CD4-positive, alpha-beta memory T cell (primary cell): ENCODE data around the gene KCNH1. TPM values are rescaled to one million over a fixed set of nuclear protein-coding genes. Genes with fewer than 3 reads are reported as not detected.

Experiments used
- CTCF ChIA-PET: fragments of 350-600 bp; sonication (Branson Sonifier 250); formaldehyde crosslinking; loops from one replicate; lab custom pipeline; 2021; ENCODE audit warnings: inconsistent platforms; ENCODE audit not compliant: partially characterized antibody; lab: Charles Lee
- POLR2A ChIA-PET: fragments of 350-600 bp; sonication (Branson Sonifier 250); formaldehyde crosslinking; loops from one replicate; lab custom pipeline; 2021; ENCODE audit not compliant: partially characterized antibody; lab: Charles Lee
- DNase-seq, 5 donors: peaks; one replicate each; pipeline versions ENCODE4 v3.0.0 to v3.0.0-alpha.2; 2020 to 2022; ENCODE audit warnings: mixed read lengths in 1 of 5
- H3K27ac ChIP-seq: one replicate; pipeline ENCODE4 v1.7.0; 2013; ENCODE audit warnings: low read depth, low read length
- H3K27me3 ChIP-seq: 2 replicates; pipeline ENCODE4 v1.7.0; 2013; ENCODE audit warnings: mild to moderate bottlenecking, low read length, moderate library complexity; ENCODE audit not compliant: insufficient read depth
- H3K36me3 ChIP-seq: 2 replicates; pipeline ENCODE4 v1.7.0; 2013; ENCODE audit warnings: mild to moderate bottlenecking, low read length, moderate library complexity; ENCODE audit not compliant: insufficient read depth
- H3K4me1 ChIP-seq: 2 replicates; pipeline ENCODE4 v1.7.0; 2013; ENCODE audit warnings: mild to moderate bottlenecking, low read length, moderate library complexity; ENCODE audit not compliant: insufficient read depth
- H3K4me3 ChIP-seq, 2 donors: one replicate each; pipeline ENCODE4 v1.7.0; 2013; ENCODE audit warnings: low read length in 2 of 2, mild to moderate bottlenecking in 1 of 2
- H3K9me3 ChIP-seq, 2 donors: one replicate each; pipeline ENCODE4 v1.7.0; 2013; ENCODE audit warnings: low read length in 2 of 2, control low read depth in 1 of 2; ENCODE audit not compliant: control insufficient read depth in 1 of 2
- H3K27ac Mint-ChIP-seq, 7 donors: one replicate each; pipeline ENCODE4 v1.8.0; 2020 to 2021; ENCODE audit warnings: mixed read lengths in 7 of 7, mild to moderate bottlenecking in 6 of 7, inconsistent platforms in 3 of 7, moderate library complexity in 3 of 7
- H3K27me3 Mint-ChIP-seq, 2 donors: one replicate each; pipeline ENCODE4 v1.8.0; 2020 to 2021; ENCODE audit warnings: mixed read lengths in 2 of 2
- H3K36me3 Mint-ChIP-seq, 2 donors: one replicate each; pipeline ENCODE4 v1.8.0; 2020 to 2021; ENCODE audit warnings: mixed read lengths in 2 of 2, inconsistent platforms in 1 of 2, mild to moderate bottlenecking in 1 of 2
- H3K4me1 Mint-ChIP-seq, 4 donors: one replicate each; pipeline ENCODE4 v1.8.0; 2020 to 2021; ENCODE audit warnings: mixed read lengths in 4 of 4, mild to moderate bottlenecking in 1 of 4
- H3K4me3 Mint-ChIP-seq, 8 donors: one replicate each; pipeline ENCODE4 v1.8.0; 2020 to 2021; ENCODE audit warnings: mixed read lengths in 8 of 8, mild to moderate bottlenecking in 7 of 8, moderate library complexity in 6 of 8, inconsistent platforms in 3 of 8
- H3K9me3 Mint-ChIP-seq, 8 donors: one replicate each; pipeline ENCODE4 v1.8.0; 2020 to 2021; ENCODE audit warnings: mixed read lengths in 8 of 8, mild to moderate bottlenecking in 5 of 8, inconsistent platforms in 3 of 8, moderate library complexity in 1 of 8
- intact Hi-C: fragments of 100-400 bp; cut with micrococcal nuclease; formaldehyde crosslinking; loops from one replicate; pipeline ENCODE4 v1.15.1; 2023
- polyA plus RNA-seq, 2 donors: library from polyadenylated mRNA; unstranded; fragments of 300-500 nt; fragmentation: Illumina TruSeq; gene quantifications; one replicate each; pipeline ENCODE4 v1.2.3, GENCODE V29; 2021
- total RNA-seq, 2 experiments: library from RNA; stranded (reverse); gene quantifications; one replicate each; pipeline ENCODE4 v1.2.3, GENCODE V29; 2021

Gene KCNH1
- total and polyA plus RNA-seq, 4 experiments from 2014 or later, result not detected

DNA sequence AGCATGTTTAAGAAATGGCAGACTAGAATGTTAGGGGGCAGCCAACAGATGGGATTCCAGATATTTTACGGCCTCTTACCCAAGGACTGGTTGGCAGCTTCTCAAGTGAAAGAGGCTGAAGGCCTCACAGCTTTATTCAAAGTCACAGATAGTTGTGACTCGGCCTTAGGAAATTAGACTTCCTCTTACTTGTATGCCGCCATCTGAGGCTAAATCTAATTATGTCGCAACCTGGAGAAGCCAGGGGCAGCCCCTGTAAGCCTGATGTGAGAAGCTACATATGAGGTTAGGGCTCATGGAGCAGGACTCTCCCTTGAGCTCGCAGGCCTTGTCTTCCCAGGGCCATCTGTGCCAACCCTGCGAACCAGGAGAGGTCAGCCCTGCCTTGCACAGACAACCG, 452.8 kb downstream of the KCNH1 start:
- ChIA-PET CTCF (no interaction called here), POLR2A (no interaction called here)
- no peaks in the 10 kb centered on the region for H3K9me3 Mint-ChIP-seq
- peaks cover 2 to 19% of the 10 kb centered on the region in 2 donors for H3K36me3 Mint-ChIP-seq
- no peak overlapping the region for H3K4me3 Mint-ChIP-seq
- DNase-seq, result no peak
- H3K27ac Mint-ChIP-seq, result no peak overlapping the region
- no peak overlapping the region for H3K27ac ChIP-seq
- no peaks in the 10 kb centered on the region for H3K9me3 ChIP-seq
- no peaks in the 10 kb centered on the region for H3K27me3 Mint-ChIP-seq
- no peaks in the 10 kb centered on the region for H3K36me3 ChIP-seq
- no peak overlapping the region for H3K4me3 ChIP-seq
- H3K4me1 ChIP-seq, result no peaks in the 10 kb centered on the region
- intact Hi-C loops, result no loop called here
- H3K27me3 ChIP-seq, result no peaks in the 10 kb centered on the region
- no peaks in the 10 kb centered on the region for H3K4me1 Mint-ChIP-seq

- H3K36me3 Mint-ChIP-seq, result peaks cover 11 to 22% of the 10 kb centered on the region in 2 donors
- CTCF ChIA-PET, result no interaction called here
Observed at GRCh38 chr1:210678306-210678705, 455.6 kb downstream of the KCNH1 start.

GRCh38 chr1:210677533-210677932, 456.4 kb downstream of the KCNH1 start:
- no peak overlapping the region for H3K4me3 ChIP-seq
- H3K27me3 Mint-ChIP-seq, result no peaks in the 10 kb centered on the region
- H3K4me1 ChIP-seq, result no peaks in the 10 kb centered on the region
- H3K4me3 Mint-ChIP-seq, result no peak overlapping the region
- no peaks in the 10 kb centered on the region for H3K27me3 ChIP-seq
- no peak overlapping the region for H3K27ac Mint-ChIP-seq
- no peaks in the 10 kb centered on the region for H3K4me1 Mint-ChIP-seq
- ChIA-PET CTCF (no interaction called here), POLR2A (no interaction called here)
- intact Hi-C loops, result no loop called here
- H3K36me3 Mint-ChIP-seq, result peaks cover 13 to 22% of the 10 kb centered on the region in 2 donors
- H3K36me3 ChIP-seq, result no peaks in the 10 kb centered on the region
- peaks cover 0 to 1% (median 0%) of the 10 kb centered on the region in 8 donors for H3K9me3 Mint-ChIP-seq
- DNase-seq, result no peak
- H3K9me3 ChIP-seq, result no peaks in the 10 kb centered on the region
- H3K27ac ChIP-seq, result no peak overlapping the region

More at GRCh38 chr1:210678306-210678705, 455.6 kb downstream of the KCNH1 start:
- intact Hi-C loops, result no loop called here
- H3K4me1 Mint-ChIP-seq, result no peaks in the 10 kb centered on the region
- Histone ChIP-seq H3K36me3 (no peaks in the 10 kb centered on the region), H3K4me1 (no peaks in the 10 kb centered on the region), H3K9me3 (no peaks in the 10 kb centered on the region), H3K4me3 (no peak overlapping the region), H3K27ac (no peak overlapping the region), H3K27me3 (no peaks in the 10 kb centered on the region)
- no peaks in the 10 kb centered on the region for H3K27me3 Mint-ChIP-seq
- POLR2A ChIA-PET, result no interaction called here
- DNase-seq, result no peak
- no peak overlapping the region for H3K4me3 Mint-ChIP-seq
- H3K27ac Mint-ChIP-seq, result no peak overlapping the region
- H3K9me3 Mint-ChIP-seq, result peaks cover 0 to 1% (median 0%) of the 10 kb centered on the region in 8 donors

GRCh38 chr1:210676539-210676938, 457.4 kb downstream of the KCNH1 start:
- H3K9me3 Mint-ChIP-seq, result peaks cover 0 to 1% (median 0%) of the 10 kb centered on the region in 8 donors
- intact Hi-C loops, result no loop called here
- no peak overlapping the region for H3K27ac Mint-ChIP-seq
- no peaks in the 10 kb centered on the region for H3K27me3 Mint-ChIP-seq
- H3K4me3 ChIP-seq, result no peak overlapping the region
- H3K36me3 ChIP-seq, result no peaks in the 10 kb centered on the region
- ChIA-PET POLR2A (no interaction called here), CTCF (no interaction called here)
- no peak overlapping the region for H3K4me3 Mint-ChIP-seq
- H3K4me1 ChIP-seq, result no peaks in the 10 kb centered on the region
- H3K36me3 Mint-ChIP-seq, result peaks cover 13 to 18% of the 10 kb centered on the region in 2 donors
- H3K9me3 ChIP-seq, result no peaks in the 10 kb centered on the region
- no peak overlapping the region for H3K27ac ChIP-seq
- no peak for DNase-seq
- no peaks in the 10 kb centered on the region for H3K27me3 ChIP-seq
- no peaks in the 10 kb centered on the region for H3K4me1 Mint-ChIP-seq

DNA sequence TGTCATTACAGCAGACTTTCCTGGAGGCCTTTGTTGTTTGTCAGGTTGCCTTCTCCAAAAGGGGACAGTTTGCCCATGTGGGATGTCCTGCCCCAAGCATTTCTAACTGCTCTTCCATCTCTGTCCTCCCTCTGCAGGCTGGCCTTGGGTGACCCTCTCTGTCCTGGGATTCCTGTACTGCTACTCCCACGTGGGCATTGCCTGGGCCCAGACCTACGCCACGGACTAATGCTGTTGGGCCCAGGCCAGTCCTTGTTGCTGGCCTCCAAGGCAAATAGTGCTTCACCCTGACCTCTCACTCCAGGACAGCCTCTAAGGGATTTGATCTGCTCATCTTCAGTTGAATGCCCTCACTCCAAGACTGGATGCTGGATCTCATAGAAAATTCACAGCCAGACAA, 459.8 kb downstream of the KCNH1 start:
- peaks cover 11 to 14% of the 10 kb centered on the region in 2 donors for H3K36me3 Mint-ChIP-seq
- no peak overlapping the region for H3K27ac Mint-ChIP-seq
- intact Hi-C loops, result no loop called here
- Histone ChIP-seq H3K27ac (no peak overlapping the region), H3K4me3 (no peak overlapping the region), H3K27me3 (no peaks in the 10 kb centered on the region), H3K9me3 (no peaks in the 10 kb centered on the region), H3K36me3 (no peaks in the 10 kb centered on the region), H3K4me1 (no peaks in the 10 kb centered on the region)
- POLR2A ChIA-PET, result no interaction called here
- no peak for DNase-seq
- CTCF ChIA-PET, result no interaction called here
- no peaks in the 10 kb centered on the region for H3K27me3 Mint-ChIP-seq
- no peak overlapping the region for H3K4me3 Mint-ChIP-seq
- peaks cover 0 to 1% (median 0%) of the 10 kb centered on the region in 8 donors for H3K9me3 Mint-ChIP-seq
- H3K4me1 Mint-ChIP-seq, result no peaks in the 10 kb centered on the region

- H3K4me3 ChIP-seq, result no peak overlapping the region
- no peaks in the 10 kb centered on the region for H3K4me1 ChIP-seq
- H3K4me1 Mint-ChIP-seq, result no peaks in the 10 kb centered on the region
- no peaks in the 10 kb centered on the region for H3K9me3 ChIP-seq
- ChIA-PET POLR2A (no interaction called here), CTCF (no interaction called here)
- H3K36me3 Mint-ChIP-seq, result peaks cover 8% of the 10 kb centered on the region in 2 donors
- H3K27me3 Mint-ChIP-seq, result no peaks in the 10 kb centered on the region
- DNase-seq, result no peak
- no peak overlapping the region for H3K27ac ChIP-seq
- H3K27me3 ChIP-seq, result no peaks in the 10 kb centered on the region
- H3K36me3 ChIP-seq, result no peaks in the 10 kb centered on the region
- no peak overlapping the region for H3K27ac Mint-ChIP-seq
- H3K4me3 Mint-ChIP-seq, result no peak overlapping the region
- intact Hi-C loops, result no loop called here
- no peaks in the 10 kb centered on the region for H3K9me3 Mint-ChIP-seq
Observed at GRCh38 chr1:210669951-210670350, 464.0 kb downstream of the KCNH1 start.

DNA sequence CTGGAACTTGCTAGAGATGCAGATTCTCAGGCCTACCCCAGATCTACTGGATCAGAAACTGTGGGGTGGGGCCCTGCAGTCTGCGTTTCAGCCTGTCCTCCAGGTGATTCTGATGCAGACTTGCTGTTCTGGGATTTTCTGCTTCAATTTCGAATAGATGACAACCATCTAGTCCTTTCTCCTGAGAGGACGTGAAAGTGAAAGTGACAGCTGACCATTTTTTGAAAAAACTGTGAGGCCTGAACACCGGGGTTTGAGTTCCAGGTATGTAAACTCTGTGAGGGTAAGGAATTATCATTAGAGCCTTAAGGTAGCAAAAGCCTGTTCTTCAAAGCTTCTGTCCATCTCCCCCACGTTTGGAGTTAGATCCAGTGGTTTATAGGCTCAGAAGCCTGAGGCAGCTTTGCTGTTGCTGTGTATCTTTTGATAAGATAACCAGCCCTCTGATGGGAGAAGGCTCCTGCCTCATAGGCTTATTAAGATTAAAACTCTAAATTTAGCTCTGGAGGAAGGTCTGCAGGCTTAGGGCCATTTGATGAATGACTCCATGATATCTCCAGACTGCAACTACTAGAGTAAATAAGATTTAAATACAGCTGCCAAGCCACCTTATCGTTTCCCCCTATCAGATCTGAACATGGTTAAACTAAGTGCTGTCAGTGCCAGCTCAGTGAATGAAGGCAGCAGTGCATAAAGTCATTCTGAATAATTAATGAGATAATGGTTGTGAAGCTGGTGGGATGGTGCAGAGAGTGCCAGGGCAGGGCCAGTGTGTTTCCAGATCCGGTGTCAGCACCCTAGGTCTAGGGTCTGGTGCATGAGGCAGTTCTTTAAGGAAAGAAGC, 470.0 kb downstream of the KCNH1 start:
- DNase-seq, result no peak
- Mint-ChIP-seq H3K27ac (no peak overlapping the region), H3K9me3 (peaks cover 0 to 2% (median 0%) of the 10 kb centered on the region in 8 donors), H3K36me3 (no peaks in the 10 kb centered on the region), H3K27me3 (no peaks in the 10 kb centered on the region), H3K4me1 (peaks cover 0 to 6% (median 1%) of the 10 kb centered on the region in 4 donors), H3K4me3 (no peak overlapping the region)
- no peaks in the 10 kb centered on the region for H3K9me3 ChIP-seq
- ChIA-PET POLR2A (no interaction called here), CTCF (no interaction called here)
- H3K4me3 ChIP-seq, result no peak overlapping the region
- intact Hi-C loops, result no loop called here
- no peaks in the 10 kb centered on the region for H3K36me3 ChIP-seq
- no peak overlapping the region for H3K27ac ChIP-seq
- no peaks in the 10 kb centered on the region for H3K27me3 ChIP-seq
- no peaks in the 10 kb centered on the region for H3K4me1 ChIP-seq
